Mucosa of stomach (tissue), 1 donor: ENCODE results near the gene RIOK1.

Experiments used
- H3K27me3 ChIP-seq: one replicate; pipeline ENCODE4 v1.7.0; 2013; ENCODE audit warnings: mild to moderate bottlenecking, low read length; ENCODE audit not compliant: control insufficient read depth, insufficient read depth
- H3K36me3 ChIP-seq: one replicate; pipeline ENCODE4 v1.7.0; 2013; ENCODE audit warnings: low read length; ENCODE audit not compliant: control insufficient read depth, insufficient read depth
- H3K4me1 ChIP-seq: one replicate; pipeline ENCODE4 v1.7.0; 2013; ENCODE audit warnings: mild to moderate bottlenecking, low read length; ENCODE audit not compliant: control insufficient read depth, insufficient read depth
- H3K4me3 ChIP-seq: one replicate; pipeline ENCODE4 v1.7.0; 2013; ENCODE audit warnings: low read length
- H3K9ac ChIP-seq: one replicate; pipeline ENCODE4 v1.7.0; 2013; ENCODE audit warnings: mild to moderate bottlenecking, low read length, moderate library complexity
- H3K9me3 ChIP-seq: one replicate; pipeline ENCODE4 v1.7.0; 2013; ENCODE audit warnings: mild to moderate bottlenecking, low read length, moderate library complexity; ENCODE audit not compliant: control insufficient read depth
- donor health status: Pancreatic carcinoma.

RIOK1 gene

GRCh38 chr6:7431674-7432390 lies 42.2 kb downstream of the RIOK1 start:
- Histone ChIP-seq H3K4me3 (no peak overlapping the region), H3K9ac (peak overlapping the region; percentile 41), H3K9me3 (no peaks in the 10 kb centered on the region), H3K27me3 (no peaks in the 10 kb centered on the region), H3K4me1 (peaks cover 18% of the 10 kb centered on the region), H3K36me3 (no peaks in the 10 kb centered on the region)

GRCh38 chr6:7432391-7433120 lies 42.9 kb downstream of the RIOK1 start:
- H3K9ac ChIP-seq, result peak overlapping the region; percentile 41
- peaks cover 18% of the 10 kb centered on the region for H3K4me1 ChIP-seq
- H3K4me3 ChIP-seq, result no peak overlapping the region
- no peaks in the 10 kb centered on the region for H3K36me3 ChIP-seq
- no peaks in the 10 kb centered on the region for H3K9me3 ChIP-seq
- no peaks in the 10 kb centered on the region for H3K27me3 ChIP-seq

GRCh38 chr6:7433121-7433617 lies 43.6 kb downstream of the RIOK1 start:
- H3K4me3 ChIP-seq, result no peak overlapping the region
- H3K36me3 ChIP-seq, result no peaks in the 10 kb centered on the region
- H3K27me3 ChIP-seq, result no peaks in the 10 kb centered on the region

GRCh38 chr6:7434672-7435071 lies 45.1 kb downstream of the RIOK1 start:
- H3K4me3 ChIP-seq, result no peak overlapping the region
- no peaks in the 10 kb centered on the region for H3K27me3 ChIP-seq
- no peaks in the 10 kb centered on the region for H3K36me3 ChIP-seq
- H3K4me1 ChIP-seq, result peaks cover 18% of the 10 kb centered on the region
- no peaks in the 10 kb centered on the region for H3K9me3 ChIP-seq
- H3K9ac ChIP-seq, result no peak overlapping the region

More at GRCh38 chr6:7433121-7433617, 43.6 kb downstream of the RIOK1 start:
- Histone ChIP-seq H3K9ac (no peak overlapping the region), H3K4me1 (peaks cover 18% of the 10 kb centered on the region), H3K9me3 (no peaks in the 10 kb centered on the region)

GRCh38 chr6:7438011-7438410 lies 48.4 kb downstream of the RIOK1 start:
- no peaks in the 10 kb centered on the region for H3K9me3 ChIP-seq
- H3K27me3 ChIP-seq, result no peaks in the 10 kb centered on the region
- no peak overlapping the region for H3K9ac ChIP-seq
- no peaks in the 10 kb centered on the region for H3K36me3 ChIP-seq
- no peak overlapping the region for H3K4me3 ChIP-seq
- H3K4me1 ChIP-seq, result no peaks in the 10 kb centered on the region

GRCh38 chr6:7439228-7439627 lies 49.6 kb downstream of the RIOK1 start:
- H3K36me3 ChIP-seq, result no peaks in the 10 kb centered on the region
- H3K9me3 ChIP-seq, result no peaks in the 10 kb centered on the region
- H3K4me3 ChIP-seq, result no peak overlapping the region
- H3K9ac ChIP-seq, result no peak overlapping the region
- no peaks in the 10 kb centered on the region for H3K27me3 ChIP-seq
- H3K4me1 ChIP-seq, result no peaks in the 10 kb centered on the region

DNA sequence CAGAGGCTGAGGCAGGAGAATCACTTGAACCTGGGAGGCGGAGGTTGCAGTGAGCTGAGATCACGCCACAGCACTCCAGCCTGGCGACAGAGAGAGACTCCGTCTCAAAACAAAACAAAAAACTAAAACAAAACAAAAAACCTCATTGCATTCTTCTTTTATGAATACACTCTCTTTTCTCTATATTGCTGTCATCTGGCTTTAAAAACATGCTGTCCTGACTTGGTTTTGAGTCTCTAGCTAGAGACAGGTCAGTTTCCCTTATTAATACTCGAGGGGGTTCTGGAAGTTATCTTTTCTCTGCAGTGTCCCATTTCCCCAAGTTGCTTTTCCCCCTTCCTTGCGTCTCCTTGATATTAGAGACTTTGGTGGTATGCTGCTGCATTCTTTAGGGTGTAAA lies 50.9 kb downstream of the RIOK1 start:
- Histone ChIP-seq H3K9me3 (no peaks in the 10 kb centered on the region), H3K27me3 (no peaks in the 10 kb centered on the region), H3K36me3 (no peaks in the 10 kb centered on the region), H3K9ac (no peak overlapping the region), H3K4me1 (no peaks in the 10 kb centered on the region), H3K4me3 (no peak overlapping the region)

DNA sequence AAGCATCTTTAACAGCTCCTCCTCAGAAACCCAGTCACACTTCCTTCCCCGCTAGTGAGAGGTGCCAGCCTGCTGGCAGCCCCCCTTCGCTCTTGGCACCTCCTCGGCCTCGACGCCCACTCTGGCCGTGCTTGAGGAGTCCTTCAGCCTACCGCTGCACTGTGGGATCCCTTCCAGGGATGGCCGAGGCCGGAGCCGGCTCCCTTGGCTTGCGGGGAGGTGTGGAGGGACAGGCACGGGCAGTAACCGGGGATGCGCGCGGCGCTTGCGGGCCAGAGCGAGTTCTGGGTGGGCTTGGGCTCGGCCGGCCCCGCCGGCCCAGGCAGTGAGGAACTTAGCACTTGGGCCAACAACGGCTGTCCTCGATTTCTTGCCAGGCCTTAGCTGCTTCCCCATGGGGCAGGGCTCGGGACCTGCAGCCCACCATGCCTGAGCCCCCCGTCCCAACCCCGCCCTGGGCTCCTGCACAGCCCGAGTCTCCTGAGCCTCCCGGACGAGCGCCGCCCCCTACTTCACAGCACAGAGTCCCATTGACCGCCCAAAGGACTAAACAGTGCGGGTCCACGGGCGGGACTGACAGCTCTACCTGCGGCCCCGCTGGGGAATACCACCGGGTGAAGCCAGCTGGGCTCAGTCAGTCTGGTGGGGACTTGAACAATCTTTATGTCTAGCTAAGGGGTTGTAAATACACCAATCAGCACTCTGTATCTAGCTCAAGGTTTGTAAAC lies 51.6 kb downstream of the RIOK1 start:
- no peaks in the 10 kb centered on the region for H3K36me3 ChIP-seq
- no peak overlapping the region for H3K4me3 ChIP-seq
- H3K4me1 ChIP-seq, result no peaks in the 10 kb centered on the region
- no peaks in the 10 kb centered on the region for H3K9me3 ChIP-seq
- H3K27me3 ChIP-seq, result no peaks in the 10 kb centered on the region
- H3K9ac ChIP-seq, result no peak overlapping the region

DNA sequence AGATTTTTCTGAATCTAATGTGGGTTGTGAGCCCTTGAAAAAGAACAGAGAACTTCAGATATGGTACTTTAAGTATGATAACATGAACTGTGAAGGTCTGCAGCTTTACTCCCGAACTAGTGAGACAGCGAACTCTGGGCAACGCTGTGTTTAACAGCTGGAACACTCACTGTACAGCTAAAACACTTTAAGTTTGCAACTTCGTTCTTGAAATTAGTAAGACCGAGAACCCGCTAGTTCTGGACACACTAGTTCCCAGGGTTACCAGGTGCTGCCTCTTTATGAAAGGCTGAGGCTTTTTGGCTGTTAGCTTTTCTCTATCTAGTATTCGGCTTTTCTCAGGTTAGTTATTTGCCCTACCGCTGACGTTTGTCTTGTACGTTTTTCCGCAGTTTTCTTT lies 52.9 kb downstream of the RIOK1 start:
- Histone ChIP-seq H3K4me3 (no peak overlapping the region), H3K4me1 (no peaks in the 10 kb centered on the region)

DNA sequence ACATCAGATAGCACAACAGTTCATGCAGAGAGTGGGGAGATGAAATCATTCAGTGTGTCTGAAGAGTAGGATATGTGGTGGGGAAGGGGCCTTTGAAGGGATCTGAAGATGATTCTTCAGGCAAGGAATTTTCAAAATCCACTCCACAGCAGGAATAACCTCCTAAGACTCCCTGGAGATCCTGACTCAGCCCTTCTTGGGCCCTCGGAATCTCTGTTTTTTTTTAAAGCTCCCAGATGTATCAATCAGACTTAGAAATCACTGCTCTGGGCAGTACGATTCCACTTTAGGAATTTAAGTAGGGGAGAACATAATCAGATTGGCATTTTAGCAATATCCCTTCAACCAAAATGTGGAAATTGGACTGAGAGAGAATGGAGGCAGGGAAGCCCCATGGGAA lies 55.5 kb downstream of the RIOK1 start:
- H3K9me3 ChIP-seq, result no peaks in the 10 kb centered on the region
- no peaks in the 10 kb centered on the region for H3K27me3 ChIP-seq
- H3K9ac ChIP-seq, result no peak overlapping the region
- no peak overlapping the region for H3K4me3 ChIP-seq
- H3K36me3 ChIP-seq, result no peaks in the 10 kb centered on the region
- no peaks in the 10 kb centered on the region for H3K4me1 ChIP-seq

More for the DNA sequence above, 52.9 kb downstream of the RIOK1 start:
- Histone ChIP-seq H3K27me3 (no peaks in the 10 kb centered on the region), H3K9ac (no peak overlapping the region), H3K9me3 (no peaks in the 10 kb centered on the region), H3K36me3 (no peaks in the 10 kb centered on the region)

DNA sequence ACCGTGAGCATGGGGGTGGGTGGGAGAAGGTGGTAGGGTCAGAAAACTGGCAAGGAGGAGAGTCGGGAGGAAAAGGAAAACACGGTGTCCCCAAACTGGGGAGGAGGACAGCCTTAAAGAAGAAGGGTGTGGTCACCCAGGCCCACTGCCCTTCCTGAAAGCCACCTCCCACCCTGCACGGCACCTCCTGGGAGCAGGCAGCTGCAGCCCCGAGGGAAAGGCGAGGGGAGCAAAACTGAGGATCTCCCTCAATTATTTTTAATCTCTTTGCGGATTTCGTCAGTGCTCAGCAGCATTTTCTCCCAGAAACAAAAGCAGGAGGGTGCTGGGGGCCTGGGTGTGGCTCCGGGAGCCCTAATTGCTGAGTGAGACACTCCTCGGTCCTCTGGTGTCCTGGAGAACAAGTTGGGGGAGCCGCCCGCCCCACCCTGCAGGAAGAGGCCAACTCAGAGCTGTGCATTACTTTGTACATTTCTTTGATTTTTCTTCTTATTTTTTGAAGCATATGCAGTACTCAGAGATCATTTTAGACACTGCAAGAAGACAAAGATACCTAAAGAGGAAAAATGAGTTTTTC lies 56.4 kb downstream of the RIOK1 start:
- Histone ChIP-seq H3K9ac (no peak overlapping the region), H3K4me1 (no peaks in the 10 kb centered on the region), H3K4me3 (no peak overlapping the region), H3K9me3 (no peaks in the 10 kb centered on the region), H3K27me3 (no peaks in the 10 kb centered on the region), H3K36me3 (no peaks in the 10 kb centered on the region)
